Right cardiac atrium (tissue), 5 donors: ENCODE data around the gene RC3H2. TPM values are rescaled to one million over a fixed set of nuclear protein-coding genes. Genes with fewer than 3 reads are reported as not detected.

Experiments used
- ATAC-seq, 2 donors: fragments of 200-7000 bp; cut with Tn5 transposase; one replicate each; pipeline versions ENCODE4 v1.8.0 to v1.9.1; 2020; ENCODE audit warnings: moderate library complexity in 2 of 2, mild to moderate bottlenecking in 1 of 2
- DNase-seq, 3 donors: peaks; one replicate each; pipeline ENCODE4 v3.0.0-alpha.2; 2020
- H3K27ac ChIP-seq: one replicate; pipeline ENCODE4 v1.5.1; 2013; ENCODE audit warnings: mild to moderate bottlenecking, low read length, control low read depth, moderate library complexity
- H3K27me3 ChIP-seq: one replicate; pipeline ENCODE4 v1.6.1; 2013; ENCODE audit not compliant: control insufficient read depth, insufficient read depth
- H3K4me1 ChIP-seq: one replicate; pipeline ENCODE4 v1.6.1; 2013; ENCODE audit warnings: low read length; ENCODE audit not compliant: control insufficient read depth, insufficient read depth
- H3K4me3 ChIP-seq: one replicate; pipeline ENCODE4 v1.5.1; 2013; ENCODE audit warnings: low read length, control low read depth
- H3K9me3 ChIP-seq: one replicate; pipeline ENCODE4 v1.6.1; 2013; ENCODE audit warnings: low read length; ENCODE audit not compliant: control insufficient read depth
- WGBS: extraction: QIAGEN DNeasy Blood & Tissue Kit; methylation state at CpG from one replicate; pipeline ENCODE4 v1.1.7; 2013; 5-methylcytosine and 5-hydroxymethylcytosine counted together
- intact Hi-C, 4 donors: fragments of 100-400 bp; cut with DNase I; formaldehyde crosslinking; loops; one replicate each; pipeline versions ENCODE4 v1.11.0 to v1.14.0; 2022 to 2023
- polyA plus RNA-seq: library from polyadenylated mRNA; stranded (reverse); fragments of 200-250 nt; gene quantifications from one replicate; pipeline ENCODE4 v1.2.3, GENCODE V29; 2013
- total RNA-seq, 4 donors: library from RNA; stranded (reverse); fragmentation: NEBNext Ultra II Directional; extraction: Animal tissue kit (Norgen Biotek cat#: 25700); gene quantifications; one replicate each; pipeline ENCODE4 v1.2.1, GENCODE V29; 2021
- donor health status: healthy with polysubstance abuse.
- donor health status: DM: no; HTN: yes; CAD: no.
- donor health status: DM: no; HTN: no; CAD: no.
- donor health status: DM: no; HTN: yes; CAD: no; lungs with severe emphysema.
- donor health status: DM: yes; HTN: yes; CAD: no.

RC3H2 gene
- total and polyA plus RNA-seq, 5 donors, result 11.5 to 42.1 (median 38.6) TPM

GRCh38 chr9:122807271-122807900, 97.8 kb downstream of the RC3H2 start:
- ATAC-seq, result no peak
- Histone ChIP-seq H3K27ac (no peak overlapping the region), H3K4me3 (no peak overlapping the region), H3K9me3 (no peaks in the 10 kb centered on the region), H3K27me3 (no peaks in the 10 kb centered on the region), H3K4me1 (no peaks in the 10 kb centered on the region)
- 70% methylated on average over 1 of the region's 1 CpG for WGBS
- intact Hi-C loops, result loop anchor here (10.0 kb wide), 3 partner anchors 343 to 713 kb away; partner anchors contain the start of gene TTLL11 (in 1 of the 4)
- no peak for DNase-seq

GRCh38 chr9:122806661-122807060, 98.5 kb downstream of the RC3H2 start:
- WGBS, result 91% methylated on average over 4 of the region's 4 CpGs
- H3K27ac ChIP-seq, result no peak overlapping the region
- H3K4me3 ChIP-seq, result no peak overlapping the region
- intact Hi-C loops, result loop anchor here (10.0 kb wide), 3 partner anchors 342 to 712 kb away; partner anchors contain the start of gene TTLL11 (in 1 of the 4)
- no peaks in the 10 kb centered on the region for H3K27me3 ChIP-seq
- ATAC-seq (no peak), DNase-seq (no peak)
- H3K9me3 ChIP-seq, result no peaks in the 10 kb centered on the region
- H3K4me1 ChIP-seq, result no peaks in the 10 kb centered on the region

- ATAC-seq (peak in 1 of 2 donors; percentile 43), DNase-seq (no peak)
- Histone ChIP-seq H3K27me3 (no peaks in the 10 kb centered on the region), H3K4me3 (no peak within 1 kb of the TSS), H3K27ac (no peak within 1 kb of the TSS), H3K4me1 (no peaks in the 10 kb centered on the region), H3K9me3 (no peaks in the 10 kb centered on the region)
- intact Hi-C loops, result loop anchor here (10.0 kb wide), 3 partner anchors 336 to 706 kb away; partner anchors contain the start of gene TTLL11 (in 1 of the 4)
- WGBS, result 94% methylated on average over 30 of the region's 30 CpGs
Measured at GRCh38 chr9:122800066-122801060, 104.8 kb downstream of the RC3H2 start, which contains the start of gene OR1K1. OR1K1 (plus strand) TSS chr9:122800123; CDS start chr9:122800123, 0 bp downstream.

- no peak for DNase-seq
- 84% methylated on average over 6 of the region's 6 CpGs for WGBS
Measured at GRCh38 chr9:122797316-122798063, 107.7 kb downstream of the RC3H2 start.

More at GRCh38 chr9:122797316-122798063, 107.7 kb downstream of the RC3H2 start:
- Histone ChIP-seq H3K27ac (no peak overlapping the region), H3K27me3 (no peaks in the 10 kb centered on the region), H3K4me3 (no peak overlapping the region), H3K4me1 (no peaks in the 10 kb centered on the region), H3K9me3 (no peaks in the 10 kb centered on the region)
- intact Hi-C loops, result no loop called here
- ATAC-seq, result peak in 1 of 2 donors; percentile 21

Other genes starting within 250 kb of the RC3H2 start
- gene OR1B1, start 247.7 kb downstream of the RC3H2 start, total RNA-seq, result not detected
- gene OR1B1, start 247.7 kb downstream of the RC3H2 start, polyA plus RNA-seq, result not detected
- gene OR1L1, start 243.6 kb downstream of the RC3H2 start, total RNA-seq, result not detected
- not detected for gene OR1L1, start 243.6 kb downstream of the RC3H2 start, polyA plus RNA-seq
- not detected for gene OR1L3, start 230.2 kb downstream of the RC3H2 start, total RNA-seq
- gene OR1L3, start 230.2 kb downstream of the RC3H2 start, polyA plus RNA-seq, result not detected
- gene OR1L4, start 181.4 kb downstream of the RC3H2 start, total RNA-seq, result not detected
- gene OR1L4, start 181.4 kb downstream of the RC3H2 start, polyA plus RNA-seq, result not detected
- gene OR1L6, start 163.1 kb downstream of the RC3H2 start, total RNA-seq, result not detected
- gene OR1L6, start 163.1 kb downstream of the RC3H2 start, polyA plus RNA-seq, result not detected
- gene OR5C1, start 116.4 kb downstream of the RC3H2 start, total RNA-seq, result not detected
- not detected for gene OR5C1, start 116.4 kb downstream of the RC3H2 start, polyA plus RNA-seq
- not detected for gene OR1K1, start 105.2 kb downstream of the RC3H2 start, total RNA-seq
- not detected for gene OR1K1, start 105.2 kb downstream of the RC3H2 start, polyA plus RNA-seq
- gene PDCL, start 76.8 kb downstream of the RC3H2 start, total RNA-seq, result 10 to 100 TPM in 2 of 4 donors, 1 to 10 TPM in 2; 8.6 to 11.6 (median 10.4) TPM
- gene PDCL, start 76.8 kb downstream of the RC3H2 start, polyA plus RNA-seq, result 6.4 TPM
- 1 to 10 TPM; 6.6 to 7.0 (median 6.8) TPM for gene ZBTB6, start 8.0 kb upstream of the RC3H2 start, total RNA-seq
- 2.9 TPM for gene ZBTB6, start 8.0 kb upstream of the RC3H2 start, polyA plus RNA-seq
- gene ZBTB26, start 26.2 kb upstream of the RC3H2 start, total RNA-seq, result 1 to 10 TPM; 4.7 to 5.8 (median 5.1) TPM
- gene ZBTB26, start 26.2 kb upstream of the RC3H2 start, polyA plus RNA-seq, result 2.3 TPM
- gene RABGAP1, start 35.7 kb upstream of the RC3H2 start, total RNA-seq, result 10 to 100 TPM; 45.3 to 56.7 (median 51.3) TPM
- gene RABGAP1, start 35.7 kb upstream of the RC3H2 start, polyA plus RNA-seq, result 15.2 TPM
- gene GPR21, start 128.3 kb upstream of the RC3H2 start, total RNA-seq, result 1 to 10 TPM in 2 of 4 donors, under 1 TPM in 1, not detected in 1; 0.82 to 1.1 (median 1.0) TPM
- 0.36 TPM for gene GPR21, start 128.3 kb upstream of the RC3H2 start, polyA plus RNA-seq